ENCODE results near the gene GDPD4.

- TF ChIP-seq CTCF (IDR thresholded peaks at IDR 0.05; ENCODE audit: low read depth, low read length, missing input control), result no peak
- TF ChIP-seq ZBTB33 (IDR thresholded peaks at IDR 0.05), result no peak
- no peak for TF ChIP-seq GABPA (IDR thresholded peaks at IDR 0.05 in 1 of 2, conservative IDR thresholded peaks at IDR 0.05 in 1 of 2)
- TF ChIP-seq FOXA2 (IDR thresholded peaks at IDR 0.05), result no peak
- no peak for TF ChIP-seq EGR1 (IDR thresholded peaks at IDR 0.05; ENCODE audit: low read depth in 2 of 2)
- no peak for TF ChIP-seq TAF1 (conservative IDR thresholded peaks at IDR 0.05)
- TF ChIP-seq HNF4A (conservative IDR thresholded peaks at IDR 0.05), result no peak
- no peak for TF ChIP-seq YY1 (IDR thresholded peaks at IDR 0.05)
- no peak for TF ChIP-seq JUND (IDR thresholded peaks at IDR 0.05)
These were observed 120.3 kb downstream of the GDPD4 start for GRCh38 chr11:77181226-77181625.

All from liver (tissue), 3 donors.